T-helper 9 cell (primary cell): ENCODE data around the gene CRYAB.

ENCODE experiments used
- DNase-seq: peaks from one replicate; pipeline ENCODE4 v3.0.0-alpha.2; 2020
- total RNA-seq, 2 donors: gene quantifications; one replicate each; lab custom pipeline; 2026; lab: John Stamatoyannopoulos, UW

CRYAB gene
- total RNA-seq = 0 reads per million in 2 donors

GRCh38 chr11:111911563-111912401 lies at the start of gene CRYAB:
TSS of gene CRYAB (minus strand) at chr11:111911770. CDS start at chr11:111911724, 46 bp downstream.
- DNase-seq = no peak

DNA sequence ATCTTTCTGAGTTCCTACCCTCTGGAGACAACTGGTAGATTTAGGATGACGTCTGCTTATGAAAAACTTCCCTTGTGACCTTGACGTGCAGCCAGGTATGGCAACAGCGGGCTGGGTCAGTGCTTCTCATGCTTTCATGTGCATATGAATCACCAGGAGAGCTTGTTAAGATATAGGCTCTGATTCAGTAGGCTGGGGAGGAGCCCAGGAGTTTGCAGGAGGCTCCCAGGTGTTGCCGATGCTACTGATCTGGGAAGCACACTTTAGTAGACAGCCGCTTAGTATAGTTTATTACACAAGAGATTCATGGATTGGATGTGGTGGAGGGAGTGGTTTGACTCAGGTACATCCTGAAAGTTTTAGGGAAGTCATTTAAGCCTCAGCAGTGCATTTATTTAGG lies 49.3 kb upstream of the CRYAB start:
- no peak for DNase-seq

DNA sequence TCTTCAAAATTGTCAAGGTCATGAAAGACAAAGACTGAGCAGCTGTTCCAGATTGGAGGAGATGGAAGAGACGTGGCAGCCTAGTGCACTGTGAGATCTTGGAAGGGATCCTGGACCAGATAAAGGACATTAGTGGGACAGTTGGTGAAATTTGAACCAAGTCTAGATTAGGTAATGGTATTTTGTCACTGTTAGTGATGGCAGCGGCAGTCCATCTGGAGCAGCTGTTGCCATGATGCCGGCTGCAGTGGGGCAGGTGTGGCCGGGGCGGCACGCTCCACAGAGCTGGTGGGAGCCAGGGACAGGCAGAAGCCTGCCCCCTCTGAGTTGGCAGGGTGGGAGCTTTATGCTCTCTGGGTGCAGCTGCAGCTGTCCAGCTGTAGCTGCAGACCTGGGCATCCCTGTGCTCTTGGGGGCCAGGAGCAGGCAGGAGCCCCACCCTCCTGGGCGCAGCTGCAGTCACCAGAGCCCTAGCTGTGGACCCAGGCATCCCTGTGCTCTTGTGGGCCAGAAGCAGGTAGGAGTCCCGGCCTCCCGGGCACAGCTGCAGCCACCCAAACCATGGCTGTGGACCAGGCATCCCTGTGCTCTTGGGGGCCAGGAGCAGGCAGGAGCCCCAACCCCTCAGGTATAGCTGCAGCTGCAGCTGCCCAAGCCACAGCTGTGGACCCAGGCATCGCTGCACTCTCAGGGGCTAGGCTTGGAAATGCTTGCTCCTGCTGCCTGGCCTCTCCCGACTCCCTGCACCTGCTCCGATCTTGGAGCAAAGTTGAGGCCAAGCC lies 46.3 kb upstream of the CRYAB start:
- no peak for DNase-seq

DNA sequence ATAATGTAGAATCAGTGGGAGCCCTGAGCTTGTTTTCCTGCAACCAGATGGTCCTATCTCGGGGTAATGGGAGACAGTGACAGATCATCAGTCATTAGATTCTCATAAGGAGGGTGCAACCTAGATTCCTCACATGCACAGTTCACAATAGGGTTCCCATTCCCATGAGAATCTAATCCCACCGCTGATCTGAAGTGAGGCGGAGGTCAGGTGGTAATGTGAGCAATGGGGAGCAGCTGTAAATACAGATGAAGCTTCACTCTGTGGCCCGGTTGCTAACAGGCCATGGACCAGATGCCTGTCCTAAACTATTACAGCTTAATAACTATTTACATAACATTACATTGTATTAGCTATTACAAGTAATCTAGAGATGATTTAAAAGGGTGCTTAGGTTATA lies 42.6 kb upstream of the CRYAB start:
- DNase-seq = no peak

DNA sequence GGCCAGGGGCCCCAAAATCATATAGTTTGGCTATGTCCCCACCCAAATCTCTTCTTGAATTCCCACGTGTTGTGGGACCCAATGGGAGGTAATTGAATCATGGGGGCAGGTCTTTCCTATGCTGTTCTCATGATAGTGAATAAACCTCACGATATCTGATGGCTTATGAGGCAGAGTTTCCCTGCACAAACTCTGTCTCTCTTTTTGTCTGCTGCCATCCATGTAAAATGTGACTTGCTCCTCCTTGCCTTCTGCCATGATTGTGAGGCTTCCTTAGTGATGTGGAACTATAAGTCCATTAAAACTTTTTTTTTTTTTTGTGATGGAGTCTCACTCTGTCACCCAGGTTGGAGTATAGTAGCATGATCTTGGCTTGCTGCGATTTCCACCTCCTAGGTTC lies 40.0 kb upstream of the CRYAB start:
- DNase-seq = no peak

GRCh38 chr11:111949519-111950426 lies 38.2 kb upstream of the CRYAB start:
- DNase-seq = no peak

DNA sequence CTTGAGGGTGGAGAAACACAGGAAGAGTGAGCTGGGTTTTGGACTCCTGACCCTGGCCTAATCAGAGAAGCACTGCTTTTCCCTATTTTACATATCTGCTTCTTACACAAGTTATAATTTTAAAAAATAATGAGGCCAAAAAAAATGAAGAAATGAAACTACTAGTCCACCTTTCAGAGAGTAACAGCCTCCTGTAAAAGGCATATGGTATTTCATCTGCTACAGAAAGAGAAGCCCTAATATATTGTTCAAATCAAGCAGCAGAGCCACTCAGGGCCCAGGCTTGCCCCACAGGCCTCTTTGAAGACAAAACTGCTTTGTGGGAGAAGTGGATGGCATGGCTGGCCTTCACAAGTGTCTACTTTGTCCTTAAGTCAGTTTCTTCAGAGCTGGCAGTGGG lies 35.6 kb upstream of the CRYAB start:
- DNase-seq = no peak

- DNase-seq = no peak
Measured at GRCh38 chr11:111946499-111946898, 34.9 kb upstream of the CRYAB start.

DNA sequence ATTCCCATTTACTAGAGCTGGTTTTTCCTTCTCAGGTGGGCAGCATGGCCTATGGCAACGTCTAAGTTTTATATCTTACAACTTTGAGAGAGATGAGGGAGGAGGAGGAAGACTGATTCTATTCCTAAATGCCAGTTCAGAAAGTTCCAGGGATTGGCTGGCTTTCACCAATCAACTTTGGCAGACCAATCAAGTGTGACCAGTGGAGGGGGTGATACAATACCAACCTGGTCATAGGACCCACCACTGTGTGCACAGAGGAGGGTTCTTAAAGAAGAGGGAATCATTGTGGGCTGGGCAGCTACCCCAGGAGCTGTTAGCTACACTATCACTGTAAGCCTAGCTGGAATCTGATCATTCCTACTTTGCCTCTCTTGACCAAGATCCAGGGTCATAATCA lies 33.6 kb upstream of the CRYAB start:
- DNase-seq = no peak

DNA sequence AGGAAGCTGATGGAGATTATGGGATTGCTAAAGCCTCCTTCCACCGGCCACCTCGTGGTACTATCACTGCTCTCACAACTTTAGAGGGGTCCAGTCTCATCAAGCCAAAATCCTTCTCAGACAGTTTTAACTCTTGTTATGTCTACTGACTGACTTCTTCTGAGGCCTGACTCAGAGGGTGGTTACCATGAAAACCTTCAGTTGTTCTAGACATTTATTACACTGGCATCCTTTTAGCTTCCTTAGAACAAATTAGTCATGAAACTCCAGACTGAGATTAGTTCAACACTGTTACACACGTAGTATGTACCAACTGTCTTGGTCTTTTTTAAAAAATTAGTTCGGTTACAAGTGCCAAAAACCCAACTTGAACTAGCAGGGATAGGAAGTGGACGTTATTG lies 33.1 kb upstream of the CRYAB start:
- no peak for DNase-seq

DNA sequence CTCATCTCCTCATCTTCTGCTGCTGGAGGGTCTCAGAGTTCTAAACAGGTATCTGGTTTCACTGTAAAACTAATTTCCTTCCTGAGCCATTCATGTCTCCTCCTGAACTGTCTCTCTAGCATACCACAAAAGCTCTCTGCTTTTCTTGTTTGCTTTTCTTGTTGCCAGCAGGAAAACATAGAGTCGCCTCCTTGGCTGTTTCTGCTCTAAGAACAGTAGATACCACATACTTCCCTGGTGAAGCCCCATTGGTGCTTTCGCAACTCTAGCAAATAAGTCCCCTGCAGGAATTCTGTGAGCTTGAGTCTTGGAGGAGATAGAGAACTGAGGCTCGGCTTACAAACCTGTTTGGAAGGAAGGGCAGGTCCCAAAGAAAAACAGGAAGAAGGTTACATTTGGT lies 32.6 kb upstream of the CRYAB start:
- DNase-seq = no peak

DNA sequence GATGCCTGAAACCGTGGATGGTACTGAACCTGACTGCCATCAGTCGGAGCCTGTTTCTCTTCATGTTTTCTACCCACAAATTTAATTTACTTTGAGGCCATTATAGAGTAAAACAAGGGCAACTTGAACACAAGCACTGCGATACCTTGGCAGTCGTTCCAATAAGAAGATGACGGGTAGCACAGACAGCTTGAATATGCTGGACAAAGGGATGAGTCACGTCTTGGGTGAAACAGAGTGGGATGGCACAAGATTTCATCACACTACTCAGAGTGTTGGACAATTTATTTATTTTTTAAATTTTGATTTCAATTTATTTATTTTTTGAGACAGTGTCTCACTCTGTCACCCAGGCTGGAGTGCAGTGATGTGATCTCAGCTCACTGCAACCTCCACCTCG lies 31.3 kb upstream of the CRYAB start:
- DNase-seq = no peak

GRCh38 chr11:111941963-111942362 lies 30.4 kb upstream of the CRYAB start:
- DNase-seq = no peak

- no peak for DNase-seq
Measured at GRCh38 chr11:111939836-111940604, 28.4 kb upstream of the CRYAB start.

DNA sequence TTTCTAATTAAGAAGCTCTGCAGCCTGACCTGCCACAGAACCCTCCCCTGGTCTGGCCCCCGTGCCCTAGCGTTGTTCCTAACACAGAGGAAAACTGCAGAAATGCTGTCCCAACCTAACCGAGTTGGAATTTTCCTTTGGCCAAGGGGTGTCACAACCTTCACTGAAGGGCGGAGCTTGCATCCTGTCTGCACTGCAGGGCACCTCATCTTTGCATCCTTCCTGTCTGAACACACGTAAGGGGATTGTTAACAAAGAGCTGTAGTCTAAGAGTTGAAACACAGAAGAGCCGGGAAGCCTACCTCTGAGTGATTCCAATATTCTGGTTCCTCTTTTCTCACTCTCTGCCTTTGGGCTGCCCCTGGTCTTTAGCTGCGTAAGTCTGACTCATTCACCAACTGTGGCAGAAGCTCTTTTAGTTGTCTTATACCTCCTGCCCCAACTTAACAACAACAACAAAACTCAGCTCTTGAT lies 27.2 kb upstream of the CRYAB start:
- no peak for DNase-seq

- DNase-seq = no peak
Measured at GRCh38 chr11:111937844-111938243, 26.3 kb upstream of the CRYAB start.

DNA sequence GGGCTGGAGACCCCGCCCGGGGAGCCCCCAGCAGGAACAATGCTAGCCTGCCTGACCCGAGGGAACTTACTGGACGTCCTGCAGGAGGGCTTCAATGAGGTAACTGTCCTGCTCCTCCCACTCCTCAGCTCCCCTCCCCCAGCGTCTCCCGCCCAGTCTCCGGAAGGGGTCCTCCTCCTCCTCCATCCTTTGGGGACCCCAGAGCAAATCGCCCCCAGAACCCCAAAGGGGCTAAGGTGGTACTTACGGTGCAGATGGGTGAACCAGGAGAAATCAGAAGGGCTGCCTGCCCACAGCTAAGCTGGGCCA lies 25.8 kb upstream of the CRYAB start:
- DNase-seq = no peak

DNA sequence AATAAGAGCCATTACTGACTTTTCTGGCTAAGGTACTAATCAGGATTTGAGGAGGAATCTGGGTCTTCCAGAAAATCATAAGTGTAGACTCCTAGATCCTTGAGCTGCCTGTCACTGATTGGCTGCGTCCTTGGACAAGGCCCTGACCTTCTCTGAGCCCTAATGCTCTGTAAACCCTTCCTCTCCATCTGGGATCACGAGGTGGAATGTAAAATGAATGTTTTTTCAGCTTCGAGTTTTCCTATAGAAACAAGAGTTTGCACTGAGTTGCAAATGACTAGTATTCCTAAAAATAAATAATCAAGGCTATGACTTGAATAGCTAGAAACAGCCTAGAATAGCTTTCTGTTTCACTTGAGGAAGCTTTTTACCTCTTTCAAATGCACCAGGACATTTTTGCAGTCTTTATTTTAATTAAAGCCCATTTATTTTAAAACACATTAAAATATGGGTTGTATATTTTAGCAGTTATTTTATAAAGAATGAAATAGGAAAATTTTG lies 24.5 kb upstream of the CRYAB start:
- DNase-seq = no peak

GRCh38 chr11:111935317-111936039 lies 23.9 kb upstream of the CRYAB start:
- DNase-seq = no peak

GRCh38 chr11:111934306-111934705 lies 22.7 kb upstream of the CRYAB start:
- DNase-seq = no peak

GRCh38 chr11:111933872-111934271 lies 22.3 kb upstream of the CRYAB start:
- no peak for DNase-seq
